NCI-H460 (cell line): ENCODE results near the gene OR9I1. TPM values are rescaled to one million over a fixed set of nuclear protein-coding genes. Genes with fewer than 3 reads are reported as not detected.

ENCODE experiments used
- DNase-seq: peaks from one replicate; pipeline ENCODE4 v3.0.0-alpha.2; 2016; ENCODE audit warnings: low read depth; ENCODE audit errors: extremely low read depth
- polyA plus RNA-seq: library from polyadenylated mRNA; depleted of rRNA; stranded (reverse); fragments of >200 nt; gene quantifications from 2 replicates; pipeline ENCODE4 v1.2.3, GENCODE V29; 2014; cell fraction: nucleus; rRNA removed
- total RNA-seq: library from RNA; depleted of rRNA; stranded (reverse); fragments of >200 nt; shearing (Covaris generic); gene quantifications from 2 replicates; pipeline ENCODE4 v1.2.3, GENCODE V29; 2014; rRNA removed

OR9I1 gene
- not detected in 2 replicates for total RNA-seq
- not detected in 2 replicates for polyA plus RNA-seq

GRCh38 chr11:58125469-58125868 lies at the start of gene OR9I1:
Gene OR9I1 (minus strand): TSS chr11:58125530. CDS start chr11:58119444, 6,086 bp downstream.
- no peak for DNase-seq

GRCh38 chr11:58165504-58166106 lies 40.3 kb upstream of the OR9I1 start:
- DNase-seq, result no peak

- no peak for DNase-seq
These were observed 39.7 kb upstream of the OR9I1 start for GRCh38 chr11:58164990-58165389.

GRCh38 chr11:58164389-58164788 lies 39.1 kb upstream of the OR9I1 start:
- DNase-seq, result no peak

GRCh38 chr11:58152781-58153180 lies 27.5 kb upstream of the OR9I1 start:
- DNase-seq, result no peak

GRCh38 chr11:58142761-58143160 lies 17.4 kb upstream of the OR9I1 start:
- DNase-seq, result no peak

GRCh38 chr11:58135171-58135570 lies 9.8 kb upstream of the OR9I1 start:
- no peak for DNase-seq

GRCh38 chr11:58134151-58134550 lies 8.8 kb upstream of the OR9I1 start:
- DNase-seq, result no peak

- no peak for DNase-seq
These were observed 8.2 kb upstream of the OR9I1 start for GRCh38 chr11:58133309-58134076.

- no peak for DNase-seq
These were observed 2.0 kb upstream of the OR9I1 start for GRCh38 chr11:58127350-58127749.

- no peak for DNase-seq
These were observed 4.2 kb downstream of the OR9I1 start for GRCh38 chr11:58121096-58121495.

GRCh38 chr11:58097437-58097836 lies 27.9 kb downstream of the OR9I1 start:
- no peak for DNase-seq

GRCh38 chr11:58086528-58086927 lies 38.8 kb downstream of the OR9I1 start:
- DNase-seq, result no peak

- DNase-seq, result no peak
These were observed 49.5 kb downstream of the OR9I1 start for GRCh38 chr11:58075781-58076180.

- DNase-seq, result no peak
These were observed 54.7 kb downstream of the OR9I1 start for GRCh38 chr11:58070585-58070984.

- no peak for DNase-seq
These were observed 56.7 kb downstream of the OR9I1 start for GRCh38 chr11:58068655-58069054.

- no peak for DNase-seq
These were observed 57.6 kb downstream of the OR9I1 start for GRCh38 chr11:58067685-58068084.

Other genes starting within 250 kb of the OR9I1 start
- gene OR9Q1, start 101.6 kb downstream of the OR9I1 start, total RNA-seq, result not detected in 2 replicates
- not detected in 2 replicates for gene OR6Q1, start 94.6 kb downstream of the OR9I1 start, total RNA-seq
- not detected in 2 replicates for gene OR9Q2, start 63.5 kb upstream of the OR9I1 start, total RNA-seq
- not detected in 2 replicates for gene OR1S2, start 78.6 kb upstream of the OR9I1 start, total RNA-seq
- not detected in 2 replicates for gene OR1S1, start 87.2 kb upstream of the OR9I1 start, total RNA-seq
- not detected in 2 replicates for gene OR10Q1, start 103.4 kb upstream of the OR9I1 start, total RNA-seq
- not detected in 2 replicates for gene OR10W1, start 142.7 kb upstream of the OR9I1 start, total RNA-seq
- gene OR5B17, start 233.5 kb upstream of the OR9I1 start, total RNA-seq, result not detected in 2 replicates